IMR-90 (cell line): ENCODE data around the gene CLEC2B. TPM values are rescaled to one million over a fixed set of nuclear protein-coding genes. Genes with fewer than 3 reads are reported as not detected.

Experiments used
- ATAC-seq: fragments of 200-7000 bp; cut with Tn5 transposase; 2 replicates; pipeline ENCODE4 v1.9.1; 2020; ENCODE audit warnings: low read depth, mild to moderate bottlenecking, moderate library complexity
- BruUV-seq: library from RNA; stranded (reverse); fragments of 400-500 nt; replicated peaks from 2 replicates; lab custom pipeline; 2021; lab: Mats Ljungman, UMichigan
- CTCF ChIA-PET: fragments of 300-600 bp; formaldehyde crosslinking; extraction: SDS; loops from one replicate; lab custom pipeline; 2021; ENCODE audit warnings: antibody characterized with exemption; lab: Yijun Ruan, JAX
- POLR2A ChIA-PET: fragments of 300-600 bp; sonication (Branson Sonifier 250); formaldehyde crosslinking; loops from one replicate; lab custom pipeline; 2022; ENCODE audit warnings: antibody characterized with exemption; ENCODE audit not compliant: unreplicated experiment; lab: Charles Lee
- DNase-seq: peaks from one replicate; pipeline ENCODE4 v3.0.0; 2013
- H2AFZ ChIP-seq: replicated peaks from 2 replicates; pipeline ENCODE3; 2013; ENCODE audit warnings: low read length, mild to moderate bottlenecking; ENCODE audit not compliant: poor library complexity
- H2AK5ac ChIP-seq: 2 replicates; pipeline ENCODE4 v1.6.1; 2013; ENCODE audit warnings: low read depth, low read length, inconsistent platforms
- H2AK9ac ChIP-seq: replicated peaks from 2 replicates; pipeline ENCODE3; 2013; ENCODE audit warnings: mild to moderate bottlenecking, low read depth, low read length, moderate library complexity; ENCODE audit not compliant: poor library complexity
- H2BK120ac ChIP-seq: 2 replicates; pipeline ENCODE4 v1.6.1; 2013; ENCODE audit warnings: low read depth, low read length, inconsistent platforms
- H2BK15ac ChIP-seq: 3 replicates; pipeline ENCODE4 v1.6.1; 2013; ENCODE audit warnings: low read depth, low read length, inconsistent platforms
- H2BK20ac ChIP-seq: 2 replicates; pipeline ENCODE4 v1.6.1; 2013; ENCODE audit warnings: low read depth, mild to moderate bottlenecking, inconsistent platforms, low read length, moderate library complexity
- H2BK5ac ChIP-seq: 2 replicates; pipeline ENCODE4 v1.6.1; 2013; ENCODE audit warnings: mild to moderate bottlenecking, low read depth, low read length, inconsistent platforms; ENCODE audit not compliant: poor library complexity, severe bottlenecking
- H3K14ac ChIP-seq: replicated peaks from 2 replicates; pipeline ENCODE4 v1.6.1; 2013; ENCODE audit warnings: low read depth, low read length, inconsistent platforms
- H3K18ac ChIP-seq: 2 replicates; pipeline ENCODE4 v1.6.1; 2013; ENCODE audit warnings: low read depth, low read length, control low read depth
- H3K23ac ChIP-seq: 2 replicates; pipeline ENCODE4 v1.6.1; 2013; ENCODE audit warnings: low read depth, low read length, inconsistent platforms
- H3K27ac ChIP-seq: 2 replicates; pipeline ENCODE4 v1.5.1; 2013; ENCODE audit warnings: mild to moderate bottlenecking, control low read depth, low read length; ENCODE audit not compliant: insufficient read depth
- H3K27me3 ChIP-seq: 2 replicates; pipeline ENCODE4 v1.6.1; 2013; ENCODE audit warnings: low read length; ENCODE audit not compliant: control insufficient read depth, insufficient read depth
- H3K36me3 ChIP-seq: 2 replicates; pipeline ENCODE4 v1.6.1; 2013; ENCODE audit warnings: low read length, mixed read lengths; ENCODE audit not compliant: control insufficient read depth, insufficient read depth
- H3K4ac ChIP-seq: 2 replicates; pipeline ENCODE4 v1.6.1; 2013; ENCODE audit warnings: low read depth, low read length, inconsistent platforms
- H3K4me1 ChIP-seq: 2 replicates; pipeline ENCODE4 v1.6.1; 2013; ENCODE audit warnings: low read length, mixed read lengths; ENCODE audit not compliant: control insufficient read depth, insufficient read depth
- H3K4me2 ChIP-seq: 2 replicates; pipeline ENCODE4 v1.6.1; 2013; ENCODE audit warnings: low read depth, mild to moderate bottlenecking, control low read depth, low read length, moderate library complexity
- H3K4me3 ChIP-seq: 2 replicates; pipeline ENCODE4 v1.5.1; 2013; ENCODE audit warnings: low read depth, mild to moderate bottlenecking, control low read depth, low read length, moderate library complexity; ENCODE audit not compliant: insufficient read depth
- H3K56ac ChIP-seq: 2 replicates; pipeline ENCODE4 v1.6.1; 2013; ENCODE audit warnings: low read length, inconsistent platforms; ENCODE audit not compliant: insufficient read depth; ENCODE audit errors: extremely low read depth
- H3K79me1 ChIP-seq, 2 experiments: 2 replicates each; pipeline ENCODE4 v1.6.1; 2013; ENCODE audit warnings: low read length in 2 of 2, inconsistent platforms in 1 of 2, low read depth in 1 of 2
- H3K9ac ChIP-seq: 2 replicates; pipeline ENCODE4 v1.6.1; 2013; ENCODE audit warnings: low read depth, low read length, control low read depth
- H3K9me1 ChIP-seq: 2 replicates; pipeline ENCODE4 v1.6.1; 2013; ENCODE audit warnings: low read length, inconsistent platforms; ENCODE audit not compliant: insufficient read depth
- H3K9me3 ChIP-seq: 2 replicates; pipeline ENCODE4 v1.6.1; 2013; ENCODE audit warnings: low read length; ENCODE audit not compliant: control insufficient read depth, insufficient read depth
- H4K20me1 ChIP-seq: 2 replicates; pipeline ENCODE4 v1.6.1; 2013; ENCODE audit warnings: low read length, inconsistent platforms; ENCODE audit not compliant: insufficient read depth
- H4K5ac ChIP-seq: 2 replicates; pipeline ENCODE4 v1.6.1; 2013; ENCODE audit warnings: mild to moderate bottlenecking, low read depth, low read length, control low read depth
- H4K8ac ChIP-seq, 2 experiments: 2 replicates each; pipeline ENCODE4 v1.6.1; 2013; ENCODE audit warnings: low read depth in 2 of 2, low read length in 2 of 2, control low read depth in 1 of 2, inconsistent platforms in 1 of 2
- H4K91ac ChIP-seq: 2 replicates; pipeline ENCODE4 v1.6.1; 2013; ENCODE audit warnings: low read depth, low read length, inconsistent platforms; ENCODE audit not compliant: insufficient read depth
- BHLHE40 ChIP-seq: fragments of 150-350 bp; IDR thresholded peaks from 2 replicates; pipeline ENCODE4 v1.6.1; 2016; ENCODE audit warnings: mild to moderate bottlenecking, low read depth, low read length
- CEBPB ChIP-seq: IDR thresholded peaks from 2 replicates; pipeline ENCODE4 v1.6.1; 2012; ENCODE audit warnings: low read depth, low read length, improper control_type of control experiment
- CHD1 ChIP-seq: IDR thresholded peaks from 2 replicates; pipeline ENCODE4 v1.6.1; 2012; ENCODE audit warnings: low read depth, low read length, improper control_type of control experiment
- FOS ChIP-seq: fragments of 150-350 bp; IDR thresholded peaks from 2 replicates; pipeline ENCODE4 v1.6.1; 2016; ENCODE audit warnings: low read depth, low read length
- MAFK ChIP-seq: IDR thresholded peaks from 2 replicates; pipeline ENCODE4 v1.6.1; 2012; ENCODE audit warnings: low read depth, low read length, improper control_type of control experiment
- MAZ ChIP-seq: IDR thresholded peaks from 2 replicates; pipeline ENCODE4 v1.6.1; 2012; ENCODE audit warnings: low read depth, mild to moderate bottlenecking, low read length, improper control_type of control experiment, moderate library complexity, borderline replicate concordance
- MXI1 ChIP-seq: IDR thresholded peaks from 2 replicates; pipeline ENCODE4 v1.6.1; 2012; ENCODE audit warnings: low read depth, mild to moderate bottlenecking, low read length, moderate library complexity, borderline replicate concordance
- NFE2L2 ChIP-seq: fragments of 150-350 bp; IDR thresholded peaks from 2 replicates; pipeline ENCODE4 v1.6.1; 2016; ENCODE audit warnings: low read depth, mild to moderate bottlenecking, low read length
- POLR2A ChIP-seq: IDR thresholded peaks from 2 replicates; pipeline ENCODE4 v1.6.1; 2012; ENCODE audit warnings: mild to moderate bottlenecking, low read depth, low read length
- RAD21 ChIP-seq: IDR thresholded peaks from 2 replicates; pipeline ENCODE4 v1.6.1; 2012; ENCODE audit warnings: low read length, improper control_type of control experiment
- RCOR1 ChIP-seq: IDR thresholded peaks from 2 replicates; pipeline ENCODE4 v1.6.1; 2012; ENCODE audit warnings: mild to moderate bottlenecking, low read length, improper control_type of control experiment; ENCODE audit not compliant: insufficient replicate concordance
- RFX5 ChIP-seq: IDR thresholded peaks from 2 replicates; pipeline ENCODE4 v1.8.0; 2012; ENCODE audit warnings: low read depth, mild to moderate bottlenecking, low read length, moderate library complexity
- SMC3 ChIP-seq: fragments of 150-350 bp; IDR thresholded peaks from 2 replicates; pipeline ENCODE4 v1.6.1; 2016; ENCODE audit warnings: low read depth, mild to moderate bottlenecking, antibody characterized with exemption, low read length, moderate library complexity
- WGBS, 2 experiments: methylation state at CpG; one replicate each; pipeline versions ENCODE4 v1.1.5 to v1.1.7; 2013; ENCODE audit warnings: missing lambda C conversion rate in 2 of 2; ENCODE audit not compliant: insufficient read length in 1 of 2; ENCODE audit errors: extremely low coverage in 2 of 2; 5-methylcytosine and 5-hydroxymethylcytosine counted together
- dilution Hi-C: fragments of 300-500 bp; cut with HindIII; formaldehyde crosslinking; loops from one replicate; pipeline ENCODE4 v1.14.3; 2018; ENCODE audit warnings: low sequenced_read_pairs; ENCODE audit not compliant: unreplicated experiment
- in situ Hi-C: fragments of 300-500 bp; cut with MboI; formaldehyde crosslinking; loops from 3 replicates; pipeline ENCODE4 v1.14.3; 2019; ENCODE audit warnings: low sequenced_read_pairs, inconsistent platforms, mixed read lengths
- intact Hi-C: fragments of 100-400 bp; cut with micrococcal nuclease; formaldehyde crosslinking; loops from 2 replicates; pipeline ENCODE4 v1.10.0; 2022
- polyA plus RNA-seq, 3 experiments: library from polyadenylated mRNA; depleted of rRNA; stranded (reverse); fragments of >200 nt; gene quantifications; 2 replicates each; pipeline ENCODE4 v1.2.3, GENCODE V29; 2012; ENCODE audit warnings: low replicate concordance in 1 of 3
- total RNA-seq: library from RNA; depleted of rRNA; stranded (reverse); fragments of >200 nt; gene quantifications from 2 replicates; pipeline ENCODE4 v1.2.3, GENCODE V29; 2012
- TF ChIP-seq, protein P1 (sequence below): fragments of 150-350 bp; IDR thresholded peaks from 2 replicates; pipeline ENCODE4 v1.6.1; 2016; ENCODE audit warnings: low read depth, mild to moderate bottlenecking, low read length, moderate library complexity, borderline replicate concordance
- TF ChIP-seq, protein P2 (sequence below): fragments of 150-350 bp; IDR thresholded peaks from 2 replicates; pipeline ENCODE4 v1.6.1; 2017; ENCODE audit warnings: mild to moderate bottlenecking, antibody characterized with exemption, low read length, low read depth
- TF ChIP-seq, protein P3 (sequence below): conservative IDR thresholded peaks from 2 replicates; pipeline ENCODE4 v1.5.1; 2012; ENCODE audit warnings: mild to moderate bottlenecking, low read depth, low read length, improper control_type of control experiment

CLEC2B gene
- total and polyA plus RNA-seq, 2 of the 4 experiments (the other 2 are of a cell fraction), result 0.18 to 0.31 TPM

GRCh38 chr12:9899209-9899608 lies 30.1 kb upstream of the CLEC2B start:
- TF ChIP-seq, protein P1, sequence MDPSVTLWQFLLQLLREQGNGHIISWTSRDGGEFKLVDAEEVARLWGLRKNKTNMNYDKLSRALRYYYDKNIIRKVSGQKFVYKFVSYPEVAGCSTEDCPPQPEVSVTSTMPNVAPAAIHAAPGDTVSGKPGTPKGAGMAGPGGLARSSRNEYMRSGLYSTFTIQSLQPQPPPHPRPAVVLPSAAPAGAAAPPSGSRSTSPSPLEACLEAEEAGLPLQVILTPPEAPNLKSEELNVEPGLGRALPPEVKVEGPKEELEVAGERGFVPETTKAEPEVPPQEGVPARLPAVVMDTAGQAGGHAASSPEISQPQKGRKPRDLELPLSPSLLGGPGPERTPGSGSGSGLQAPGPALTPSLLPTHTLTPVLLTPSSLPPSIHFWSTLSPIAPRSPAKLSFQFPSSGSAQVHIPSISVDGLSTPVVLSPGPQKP, result no peak
- TF ChIP-seq, protein P2, sequence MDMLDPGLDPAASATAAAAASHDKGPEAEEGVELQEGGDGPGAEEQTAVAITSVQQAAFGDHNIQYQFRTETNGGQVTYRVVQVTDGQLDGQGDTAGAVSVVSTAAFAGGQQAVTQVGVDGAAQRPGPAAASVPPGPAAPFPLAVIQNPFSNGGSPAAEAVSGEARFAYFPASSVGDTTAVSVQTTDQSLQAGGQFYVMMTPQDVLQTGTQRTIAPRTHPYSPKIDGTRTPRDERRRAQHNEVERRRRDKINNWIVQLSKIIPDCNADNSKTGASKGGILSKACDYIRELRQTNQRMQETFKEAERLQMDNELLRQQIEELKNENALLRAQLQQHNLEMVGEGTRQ, result no peak
- TF ChIP-seq RCOR1 (no peak), RFX5 (no peak), RAD21 (no peak), MAFK (no peak), MXI1 (no peak), MAZ (no peak), CEBPB (no peak), POLR2A (no peak), NFE2L2 (no peak), SMC3 (no peak), CHD1 (no peak), BHLHE40 (no peak), FOS (no peak)
- TF ChIP-seq, protein P3, sequence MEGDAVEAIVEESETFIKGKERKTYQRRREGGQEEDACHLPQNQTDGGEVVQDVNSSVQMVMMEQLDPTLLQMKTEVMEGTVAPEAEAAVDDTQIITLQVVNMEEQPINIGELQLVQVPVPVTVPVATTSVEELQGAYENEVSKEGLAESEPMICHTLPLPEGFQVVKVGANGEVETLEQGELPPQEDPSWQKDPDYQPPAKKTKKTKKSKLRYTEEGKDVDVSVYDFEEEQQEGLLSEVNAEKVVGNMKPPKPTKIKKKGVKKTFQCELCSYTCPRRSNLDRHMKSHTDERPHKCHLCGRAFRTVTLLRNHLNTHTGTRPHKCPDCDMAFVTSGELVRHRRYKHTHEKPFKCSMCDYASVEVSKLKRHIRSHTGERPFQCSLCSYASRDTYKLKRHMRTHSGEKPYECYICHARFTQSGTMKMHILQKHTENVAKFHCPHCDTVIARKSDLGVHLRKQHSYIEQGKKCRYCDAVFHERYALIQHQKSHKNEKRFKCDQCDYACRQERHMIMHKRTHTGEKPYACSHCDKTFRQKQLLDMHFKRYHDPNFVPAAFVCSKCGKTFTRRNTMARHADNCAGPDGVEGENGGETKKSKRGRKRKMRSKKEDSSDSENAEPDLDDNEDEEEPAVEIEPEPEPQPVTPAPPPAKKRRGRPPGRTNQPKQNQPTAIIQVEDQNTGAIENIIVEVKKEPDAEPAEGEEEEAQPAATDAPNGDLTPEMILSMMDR, result no peak
- Histone ChIP-seq H2AK5ac (no peak overlapping the region), H3K9me3 (peaks cover 6% of the 10 kb centered on the region; the same call in 1 of the 2 replicates), H3K4me2 (no peak overlapping the region), H3K4ac (no peak overlapping the region), H2BK15ac (no peak overlapping the region), H3K79me1 (no peaks in the 10 kb centered on the region), H2BK20ac (no peak overlapping the region), H3K27ac (no peak overlapping the region), H4K91ac (no peak overlapping the region), H3K27me3 (no peaks in the 10 kb centered on the region; the same call in 1 of the 2 replicates), H2BK120ac (no peak overlapping the region), H2AK9ac (no peak overlapping the region), H3K23ac (no peak overlapping the region), H3K14ac (no peak overlapping the region), H2BK5ac (no peak overlapping the region), H3K9me1 (no peaks in the 10 kb centered on the region), H3K4me3 (no peak overlapping the region), H4K8ac (no peak overlapping the region), H3K56ac (no peak overlapping the region), H4K5ac (no peak overlapping the region), H3K18ac (no peak overlapping the region), H4K20me1 (no peaks in the 10 kb centered on the region), H3K4me1 (no peaks in the 10 kb centered on the region), H3K9ac (no peak overlapping the region), H2AFZ (no peak overlapping the region), H3K36me3 (no peaks in the 10 kb centered on the region)
- BruUV-seq, result no TSS peak
- ChIA-PET CTCF (no interaction called here), POLR2A (no interaction called here)
- intact Hi-C loops (no loop called here), dilution Hi-C loops (no loop called here), in situ Hi-C loops (no loop called here)
- DNase-seq (no peak), ATAC-seq (no peak)
- WGBS, 2 experiments, result no CpG with 5 or more reads among the region's 2 CpGs
